K562 (cell line): Measurements from ENCODE around the gene RABGAP1L. TPM values are rescaled to one million over a fixed set of nuclear protein-coding genes. Genes with fewer than 3 reads are reported as not detected.

Experiments
- AFF4 ChIP-seq: sonication (generic); formaldehyde crosslinking; IDR thresholded peaks from 2 replicates; pipeline ENCODE4 v1.8.0; 2023; ENCODE audit warnings: mild to moderate bottlenecking, missing genetic modification reagents
- BACH1 ChIP-seq: fragments of 200-800 bp; sonication (Bioruptor generic); IDR thresholded peaks from 2 replicates; pipeline ENCODE4 v1.6.1; 2016; ENCODE audit warnings: missing genetic modification characterization, missing compliant biosample characterization
- CTCF ChIP-seq, 3 experiments: IDR thresholded peaks in 2 of 3; conservative IDR thresholded peaks in 1 of 3; 2 replicates each; pipeline ENCODE4 v1.5.1; 2011 to 2012; ENCODE audit warnings: low read length in 3 of 3, mild to moderate bottlenecking in 3 of 3, control low read depth in 2 of 3, improper control_type of control experiment in 1 of 3, inconsistent platforms in 1 of 3, low read depth in 1 of 3, mixed read lengths in 1 of 3, moderate library complexity in 1 of 3; ENCODE audit not compliant: insufficient read depth in 2 of 3
- ERF ChIP-seq: fragments of 450-650 bp; formaldehyde crosslinking; IDR thresholded peaks from 2 replicates; pipeline ENCODE4 v1.4.0; 2020; ENCODE audit warnings: mild to moderate bottlenecking, mixed read lengths
- MNT ChIP-seq, 2 experiments: fragments of 450-650 bp; conservative IDR thresholded peaks; 2 replicates each; pipeline ENCODE4 v1.6.1; 2017; ENCODE audit warnings: mild to moderate bottlenecking in 2 of 2, moderate library complexity in 2 of 2
- REST ChIP-seq, 2 experiments: fragments of 450-650 bp; formaldehyde crosslinking in 1 of 2; IDR thresholded peaks; 2 replicates each; pipeline versions ENCODE4 v1.4.0 to v1.6.1; 2014 to 2020; ENCODE audit warnings: mild to moderate bottlenecking in 2 of 2, borderline replicate concordance in 1 of 2, low read depth in 1 of 2
- VEZF1 ChIP-seq: fragments of 200-800 bp; sonication (Bioruptor generic); IDR thresholded peaks from 2 replicates; pipeline ENCODE4 v1.6.1; 2017; ENCODE audit warnings: missing genetic modification characterization, missing compliant biosample characterization
- ZNF551 ChIP-seq: fragments of 250-450 bp; sonication (Bioruptor Pico); IDR thresholded peaks from 2 replicates; pipeline ENCODE4 v1.5.0; 2021; ENCODE audit warnings: mild to moderate bottlenecking, moderate library complexity
- polyA plus RNA-seq, 8 experiments: library from polyadenylated mRNA; depleted of rRNA in 4 of 8; stranded (reverse) in 5 of 8; unstranded in 3 of 8; fragments of >200 nt; fragmentation: Nextera tagmentation in 2 of 8; fragmentation: Illumina TruSeq in 1 of 8; extraction: Ambion mirVana in 2 of 8; extraction: Trizol in 1 of 8; gene quantifications; 2 replicates each; pipeline versions ENCODE4 v1.2.1 to v1.2.3, GENCODE V29; 2011 to 2014; ENCODE audit warnings: inconsistent platforms in 1 of 8, missing spikeins in 1 of 8
- total RNA-seq, 7 experiments: library from RNA; depleted of rRNA in 6 of 7; stranded (reverse); fragments of >200 nt in 6 of 7; fragmentation: Illumina TruSeq in 2 of 7; extraction: Trizol in 2 of 7; gene quantifications; 2 replicates each; pipeline versions ENCODE4 v1.2.1 to v1.2.3, GENCODE V29; 2011 to 2021; ENCODE audit warnings: low replicate concordance in 1 of 7

RABGAP1L gene
- total and polyA plus RNA-seq, 9 of the 15 experiments (the other 6 are each of a cell fraction or from before 2014, with no cell fraction given) = 16.5 to 44.9 (median 26.7) TPM

- TF ChIP-seq CTCF (IDR thresholded peaks at IDR 0.05 in 2 of 3, conservative IDR thresholded peaks at IDR 0.05 in 1 of 3; ENCODE audit: insufficient read depth in 2 of 3, low read depth in 1 of 3, low read length in 3 of 3) (peak; percentile 64 to 87 (median 86)), REST (IDR thresholded peaks at IDR 0.05; ENCODE audit: borderline replicate concordance) (peak; percentile 71; the same call in 1 of the 2 replicates), REST (CRISPR knock-in tag; IDR thresholded peaks at IDR 0.05; ENCODE audit: low read depth) (no peak), AFF4 (CRISPR knock-in tag) (0 out of 2 replicates have a peak, but pooled peaks have one; percentile 47), ERF (CRISPR knock-in tag) (0 out of 2 replicates have a peak, but pooled peaks have one; percentile 37), MNT (conservative IDR thresholded peaks at IDR 0.05) (no peak), ZNF551 (CRISPR knock-in tag) (no peak), BACH1 (peak; percentile 89; the same call in 1 of the 2 replicates), VEZF1 (CRISPR knock-in tag) (peak; percentile 34)
Observed at GRCh38 chr1:174998569-174999215, 839.4 kb downstream of the RABGAP1L start (continued).
